ENCODE results near the gene GPR180. TPM values are rescaled to one million over a fixed set of nuclear protein-coding genes. Genes with fewer than 3 reads are reported as not detected.

The GPR180 gene
- 9.2 and 10.7 TPM in 2 replicates for total RNA-seq (2014; rRNA removed; shearing (Covaris generic))

- Histone ChIP-seq H3K4me3 (peak within 1 kb of the TSS; percentile 73), H3K36me3 (peaks cover 20% of the 10 kb centered on the region), H3K4me1 (replicated peaks) (peaks cover 4% of the 10 kb centered on the region; the same call in 1 of the 2 replicates), H3K27me3 (replicated peaks) (no peaks in the 10 kb centered on the region), H3K9me3 (replicated peaks) (peaks cover 3% of the 10 kb centered on the region; the same call in 1 of the 2 replicates), H3K27ac (peak within 1 kb of the TSS; percentile 36)
- peak; percentile 93 to 94 for DNase-seq (ENCODE audit: low read depth in 1 of 2, low spot score in 2 of 2)
These were observed at the start of gene GPR180 for GRCh38 chr13:94601446-94602431. Gene GPR180, plus strand, starts transcription at chr13:94601857. Its CDS starts 71 bp downstream, at chr13:94601928.

GRCh38 chr13:94552095-94552494, 49.6 kb upstream of the GPR180 start:
- Histone ChIP-seq H3K27ac (no peak overlapping the region), H3K4me3 (no peak overlapping the region), H3K9me3 (replicated peaks) (no peaks in the 10 kb centered on the region)

GRCh38 chr13:94553766-94554165, 47.9 kb upstream of the GPR180 start:
- Histone ChIP-seq H3K4me1 (replicated peaks) (no peaks in the 10 kb centered on the region), H3K27me3 (replicated peaks) (no peaks in the 10 kb centered on the region), H3K9me3 (replicated peaks) (no peaks in the 10 kb centered on the region), H3K27ac (no peak overlapping the region), H3K4me3 (no peak overlapping the region), H3K36me3 (no peaks in the 10 kb centered on the region)
- no peak for DNase-seq (ENCODE audit: low read depth in 1 of 2, low spot score in 2 of 2)

More at GRCh38 chr13:94552095-94552494, 49.6 kb upstream of the GPR180 start:
- Histone ChIP-seq H3K4me1 (replicated peaks) (0 out of 2 replicates have a peak, but pooled peaks cover 5% of the 10 kb centered on the region), H3K27me3 (replicated peaks) (no peaks in the 10 kb centered on the region), H3K36me3 (no peaks in the 10 kb centered on the region)
- no peak for DNase-seq (ENCODE audit: low read depth in 1 of 2, low spot score in 2 of 2)

- no peaks in the 10 kb centered on the region for H3K9me3 ChIP-seq (replicated peaks)
- no peak overlapping the region for H3K27ac ChIP-seq
- DNase-seq (ENCODE audit: low read depth in 1 of 2, low spot score in 2 of 2), result no peak
- H3K27me3 ChIP-seq (replicated peaks), result no peaks in the 10 kb centered on the region
- no peaks in the 10 kb centered on the region for H3K36me3 ChIP-seq
- no peak overlapping the region for H3K4me3 ChIP-seq
- no peaks in the 10 kb centered on the region for H3K4me1 ChIP-seq (replicated peaks)
These were observed 45.6 kb upstream of the GPR180 start for GRCh38 chr13:94556041-94556440.

- Histone ChIP-seq H3K27ac (no peak overlapping the region), H3K9me3 (replicated peaks) (no peaks in the 10 kb centered on the region), H3K4me1 (replicated peaks) (no peaks in the 10 kb centered on the region), H3K36me3 (no peaks in the 10 kb centered on the region), H3K27me3 (replicated peaks) (no peaks in the 10 kb centered on the region), H3K4me3 (no peak overlapping the region)
- no peak for DNase-seq (ENCODE audit: low read depth in 1 of 2, low spot score in 2 of 2)
These were observed 45.0 kb upstream of the GPR180 start for GRCh38 chr13:94556621-94557020.

- Histone ChIP-seq H3K9me3 (replicated peaks) (no peaks in the 10 kb centered on the region), H3K36me3 (no peaks in the 10 kb centered on the region), H3K4me1 (replicated peaks) (no peaks in the 10 kb centered on the region), H3K27ac (no peak overlapping the region), H3K27me3 (replicated peaks) (no peaks in the 10 kb centered on the region), H3K4me3 (no peak overlapping the region)
- DNase-seq (ENCODE audit: low read depth in 1 of 2, low spot score in 2 of 2), result no peak
These were observed 43.9 kb upstream of the GPR180 start for GRCh38 chr13:94557684-94558235.

GRCh38 chr13:94558716-94559115, 42.9 kb upstream of the GPR180 start:
- no peak overlapping the region for H3K4me3 ChIP-seq
- H3K27ac ChIP-seq, result no peak overlapping the region
- DNase-seq (ENCODE audit: low read depth in 1 of 2, low spot score in 2 of 2), result no peak
- no peaks in the 10 kb centered on the region for H3K9me3 ChIP-seq (replicated peaks)
- H3K4me1 ChIP-seq (replicated peaks), result no peaks in the 10 kb centered on the region
- H3K36me3 ChIP-seq, result no peaks in the 10 kb centered on the region
- H3K27me3 ChIP-seq (replicated peaks), result no peaks in the 10 kb centered on the region

GRCh38 chr13:94559222-94559795, 42.3 kb upstream of the GPR180 start:
- Histone ChIP-seq H3K9me3 (replicated peaks) (no peaks in the 10 kb centered on the region), H3K36me3 (no peaks in the 10 kb centered on the region), H3K4me3 (no peak overlapping the region), H3K27ac (no peak overlapping the region), H3K4me1 (replicated peaks) (no peaks in the 10 kb centered on the region), H3K27me3 (replicated peaks) (no peaks in the 10 kb centered on the region)
- DNase-seq (ENCODE audit: low read depth in 1 of 2, low spot score in 2 of 2), result no peak

GRCh38 chr13:94560116-94560515, 41.5 kb upstream of the GPR180 start:
- no peaks in the 10 kb centered on the region for H3K36me3 ChIP-seq
- no peaks in the 10 kb centered on the region for H3K9me3 ChIP-seq (replicated peaks)
- no peak overlapping the region for H3K27ac ChIP-seq
- no peak for DNase-seq (ENCODE audit: low read depth in 1 of 2, low spot score in 2 of 2)
- H3K27me3 ChIP-seq (replicated peaks), result no peaks in the 10 kb centered on the region
- H3K4me3 ChIP-seq, result no peak overlapping the region
- H3K4me1 ChIP-seq (replicated peaks), result no peaks in the 10 kb centered on the region

- no peak for DNase-seq (ENCODE audit: low read depth in 1 of 2, low spot score in 2 of 2)
- Histone ChIP-seq H3K4me3 (no peak overlapping the region), H3K4me1 (replicated peaks) (no peaks in the 10 kb centered on the region), H3K36me3 (no peaks in the 10 kb centered on the region), H3K27me3 (replicated peaks) (no peaks in the 10 kb centered on the region), H3K27ac (no peak overlapping the region), H3K9me3 (replicated peaks) (no peaks in the 10 kb centered on the region)
These were observed 40.5 kb upstream of the GPR180 start for GRCh38 chr13:94561126-94561525.

- no peak for DNase-seq (ENCODE audit: low read depth in 1 of 2, low spot score in 2 of 2)
- Histone ChIP-seq H3K4me1 (replicated peaks) (no peaks in the 10 kb centered on the region), H3K36me3 (peaks cover 4% of the 10 kb centered on the region), H3K27me3 (replicated peaks) (no peaks in the 10 kb centered on the region), H3K4me3 (no peak overlapping the region), H3K27ac (no peak overlapping the region), H3K9me3 (replicated peaks) (no peaks in the 10 kb centered on the region)
These were observed 34.1 kb upstream of the GPR180 start for GRCh38 chr13:94567581-94567980.

GRCh38 chr13:94568443-94568842, 33.2 kb upstream of the GPR180 start:
- Histone ChIP-seq H3K36me3 (peaks cover 13% of the 10 kb centered on the region), H3K27me3 (replicated peaks) (no peaks in the 10 kb centered on the region), H3K9me3 (replicated peaks) (no peaks in the 10 kb centered on the region), H3K27ac (no peak overlapping the region), H3K4me3 (no peak overlapping the region), H3K4me1 (replicated peaks) (no peaks in the 10 kb centered on the region)
- DNase-seq (ENCODE audit: low read depth in 1 of 2, low spot score in 2 of 2), result no peak

GRCh38 chr13:94569615-94570014, 32.0 kb upstream of the GPR180 start:
- H3K4me3 ChIP-seq, result no peak overlapping the region
- H3K4me1 ChIP-seq (replicated peaks), result no peaks in the 10 kb centered on the region
- no peak overlapping the region for H3K27ac ChIP-seq
- peaks cover 14% of the 10 kb centered on the region for H3K36me3 ChIP-seq
- H3K9me3 ChIP-seq (replicated peaks), result no peaks in the 10 kb centered on the region
- no peaks in the 10 kb centered on the region for H3K27me3 ChIP-seq (replicated peaks)
- no peak for DNase-seq (ENCODE audit: low read depth in 1 of 2, low spot score in 2 of 2)

- Histone ChIP-seq H3K27ac (no peak overlapping the region), H3K36me3 (peaks cover 43% of the 10 kb centered on the region), H3K4me1 (replicated peaks) (no peaks in the 10 kb centered on the region), H3K4me3 (no peak overlapping the region), H3K9me3 (replicated peaks) (no peaks in the 10 kb centered on the region), H3K27me3 (replicated peaks) (no peaks in the 10 kb centered on the region)
- no peak for DNase-seq (ENCODE audit: low read depth in 1 of 2, low spot score in 2 of 2)
These were observed 22.6 kb upstream of the GPR180 start for GRCh38 chr13:94579063-94579462.

Data from SJSA1 (cell line).